ENCODE results near the gene TBX4. TPM values are rescaled to one million over a fixed set of nuclear protein-coding genes. Genes with fewer than 3 reads are reported as not detected.

The TBX4 gene
- total and polyA plus RNA-seq, 2 of the 13 experiments (the other 11 are each of a cell fraction or from before 2014, with no cell fraction given) = 0.11 to 1.1 TPM

- ChIA-PET CTCF (ENCODE audit: low intra/inter-chr PET ratio, low total read pairs) (no interaction called here), POLR2A (no interaction called here)
- H3K9me3 ChIP-seq (ENCODE audit: low read length) = no peaks in the 10 kb centered on the region
- 93% methylated on average over 56 of the region's 75 CpGs for WGBS (ENCODE audit: low lambda C conversion rate)
- H3K27ac ChIP-seq (ENCODE audit: extremely low read length, insufficient read depth, low read length) = no peak overlapping the region
- intact Hi-C loops (cut with micrococcal nuclease; ENCODE audit: unreplicated experiment) (no loop called here), in situ Hi-C loops (cut with HindIII; ENCODE audit: extremely low pct_ligation_motif_present, low pct_unique_long_range_greater_than_20kb) (no loop called here)
- no peak for TF ChIP-seq RBFOX2 (IDR thresholded peaks at IDR 0.05; ENCODE audit: low read depth, low read length)
- no peak for TF ChIP-seq HIVEP1 (CRISPR knock-in tag; IDR thresholded peaks at IDR 0.05)
- no peak for TF ChIP-seq JDP2 (CRISPR knock-in tag; IDR thresholded peaks at IDR 0.05; ENCODE audit: borderline replicate concordance)
- no peak for TF ChIP-seq DDIT3 (CRISPR knock-in tag; IDR thresholded peaks at IDR 0.05)
- TF ChIP-seq DRAP1 (CRISPR knock-in tag; IDR thresholded peaks at IDR 0.05) = no peak
- no peak for FAIRE-seq
- no peaks in the 10 kb centered on the region for H3K27me3 ChIP-seq (ENCODE audit: control insufficient read depth in 1 of 2, insufficient read depth in 2 of 2, low read length in 2 of 2)
- H3K4me3 ChIP-seq (replicated peaks in 1 of 3; ENCODE audit: insufficient read depth in 1 of 3, low read depth in 2 of 3, low read length in 3 of 3) = no peak overlapping the region
- no peaks in the 10 kb centered on the region for H3K79me2 ChIP-seq (ENCODE audit: insufficient read depth, low read length)
- H4K20me1 ChIP-seq (ENCODE audit: insufficient read depth, low read length) = no peaks in the 10 kb centered on the region
- no TSS peak for BruUV-seq (replicated peaks)
- ATAC-seq = no peak
- H3K9ac ChIP-seq (ENCODE audit: insufficient read depth, low read depth, low read length) = no peak overlapping the region
- peaks cover 21% of the 10 kb centered on the region for H3K4me1 ChIP-seq (ENCODE audit: insufficient read depth, low read length)
- no peak for DNase-seq (ENCODE audit: low spot score)
- H2AFZ ChIP-seq (ENCODE audit: low read length) = no peak overlapping the region
- H3K36me3 ChIP-seq (replicated peaks in 1 of 2; ENCODE audit: control insufficient read depth in 1 of 2, insufficient read depth in 2 of 2, low read length in 2 of 2) = no peaks in the 10 kb centered on the region
- H3K4me2 ChIP-seq (ENCODE audit: low read depth, low read length) = no peak overlapping the region
Observed at GRCh38 chr17:61451538-61452300, 503 bp upstream of the TBX4 start.

- intact Hi-C loops (cut with micrococcal nuclease; ENCODE audit: unreplicated experiment) = no loop called here
- FAIRE-seq = peak; percentile 59
- in situ Hi-C loops (cut with HindIII; ENCODE audit: extremely low pct_ligation_motif_present, low pct_unique_long_range_greater_than_20kb) = no loop called here
Observed at GRCh38 chr17:61453566-61454380, 1.6 kb downstream of the TBX4 start.

More at GRCh38 chr17:61453566-61454380, 1.6 kb downstream of the TBX4 start:
- Histone ChIP-seq H3K4me1 (ENCODE audit: insufficient read depth, low read length) (peaks cover 29% of the 10 kb centered on the region), H3K9ac (ENCODE audit: insufficient read depth, low read depth, low read length) (no peak overlapping the region), H3K9me3 (ENCODE audit: low read length) (no peaks in the 10 kb centered on the region), H3K27ac (ENCODE audit: extremely low read length, insufficient read depth, low read length) (no peak overlapping the region), H4K20me1 (ENCODE audit: insufficient read depth, low read length) (no peaks in the 10 kb centered on the region), H2AFZ (ENCODE audit: low read length) (no peak overlapping the region), H3K79me2 (ENCODE audit: insufficient read depth, low read length) (no peaks in the 10 kb centered on the region), H3K4me3 (replicated peaks in 1 of 3; ENCODE audit: insufficient read depth in 1 of 3, low read depth in 2 of 3, low read length in 3 of 3) (no peak overlapping the region), H3K27me3 (ENCODE audit: control insufficient read depth in 1 of 2, insufficient read depth in 2 of 2, low read length in 2 of 2) (no peaks in the 10 kb centered on the region), H3K4me2 (ENCODE audit: low read depth, low read length) (no peak overlapping the region), H3K36me3 (replicated peaks in 1 of 2; ENCODE audit: control insufficient read depth in 1 of 2, insufficient read depth in 2 of 2, low read length in 2 of 2) (no peaks in the 10 kb centered on the region)
- ChIA-PET CTCF (ENCODE audit: low intra/inter-chr PET ratio, low total read pairs) (no interaction called here), POLR2A (no interaction called here)
- no TSS peak for BruUV-seq (replicated peaks)
- ATAC-seq = no peak
- 97% methylated on average over 17 of the region's 17 CpGs for WGBS (ENCODE audit: low lambda C conversion rate)
- DNase-seq (ENCODE audit: low spot score) = no peak
- TF ChIP-seq PATZ1 (CRISPR knock-in tag; IDR thresholded peaks at IDR 0.05) = no peak
- TF ChIP-seq CREB1 (IDR thresholded peaks at IDR 0.05) = peak; percentile 17; the same call in 1 of the 2 replicates
- no peak for TF ChIP-seq CREB1 (CRISPR knock-in tag; IDR thresholded peaks at IDR 0.05)

All from HepG2 (cell line).